Measurements from ENCODE around the gene CCBE1. TPM values are rescaled to one million over a fixed set of nuclear protein-coding genes. Genes with fewer than 3 reads are reported as not detected.

The CCBE1 gene
- polyA plus RNA-seq, 1 donor from 2014 or later = 0.19 TPM

- Histone ChIP-seq H3K27ac (ENCODE audit: low read length) (no peak overlapping the region), H3K4me3 (ENCODE audit: low read length) (no peak overlapping the region), H4K20me1 (ENCODE audit: insufficient read depth) (no peaks in the 10 kb centered on the region), H3K4me2 (ENCODE audit: low read length) (no peak overlapping the region), H2AFZ (ENCODE audit: low read depth, low read length) (no peak overlapping the region), H3K36me3 (ENCODE audit: insufficient read depth, low read length) (no peaks in the 10 kb centered on the region), H3K9ac (ENCODE audit: low read length) (no peak overlapping the region), H3K9me2 (ENCODE audit: insufficient read depth, low read length) (no peaks in the 10 kb centered on the region), H3K9me3 (ENCODE audit: low read length) (no peaks in the 10 kb centered on the region), H3F3A (ENCODE audit: insufficient read depth, low read length, poor library complexity, severe bottlenecking) (no peaks in the 10 kb centered on the region), H3K27me3 (ENCODE audit: insufficient read depth, low read depth, low read length) (no peaks in the 10 kb centered on the region), H3K79me2 (replicated peaks; ENCODE audit: insufficient read depth, low read length) (no peaks in the 10 kb centered on the region)
- TF ChIP-seq, protein P1, sequence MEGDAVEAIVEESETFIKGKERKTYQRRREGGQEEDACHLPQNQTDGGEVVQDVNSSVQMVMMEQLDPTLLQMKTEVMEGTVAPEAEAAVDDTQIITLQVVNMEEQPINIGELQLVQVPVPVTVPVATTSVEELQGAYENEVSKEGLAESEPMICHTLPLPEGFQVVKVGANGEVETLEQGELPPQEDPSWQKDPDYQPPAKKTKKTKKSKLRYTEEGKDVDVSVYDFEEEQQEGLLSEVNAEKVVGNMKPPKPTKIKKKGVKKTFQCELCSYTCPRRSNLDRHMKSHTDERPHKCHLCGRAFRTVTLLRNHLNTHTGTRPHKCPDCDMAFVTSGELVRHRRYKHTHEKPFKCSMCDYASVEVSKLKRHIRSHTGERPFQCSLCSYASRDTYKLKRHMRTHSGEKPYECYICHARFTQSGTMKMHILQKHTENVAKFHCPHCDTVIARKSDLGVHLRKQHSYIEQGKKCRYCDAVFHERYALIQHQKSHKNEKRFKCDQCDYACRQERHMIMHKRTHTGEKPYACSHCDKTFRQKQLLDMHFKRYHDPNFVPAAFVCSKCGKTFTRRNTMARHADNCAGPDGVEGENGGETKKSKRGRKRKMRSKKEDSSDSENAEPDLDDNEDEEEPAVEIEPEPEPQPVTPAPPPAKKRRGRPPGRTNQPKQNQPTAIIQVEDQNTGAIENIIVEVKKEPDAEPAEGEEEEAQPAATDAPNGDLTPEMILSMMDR (IDR thresholded peaks at IDR 0.05; ENCODE audit: poor library complexity, severe bottlenecking) = no peak
- TF ChIP-seq REST (IDR thresholded peaks at IDR 0.05; ENCODE audit: borderline replicate concordance) = no peak
- TF ChIP-seq TAF1 (IDR thresholded peaks at IDR 0.05; ENCODE audit: low read depth) = no peak
- TF ChIP-seq EP300 (conservative IDR thresholded peaks at IDR 0.05; ENCODE audit: poor library complexity, severe bottlenecking) = no peak
- TF ChIP-seq MXI1 (conservative IDR thresholded peaks at IDR 0.05; ENCODE audit: poor library complexity, severe bottlenecking) = no peak
- no peak for TF ChIP-seq SMC3 (conservative IDR thresholded peaks at IDR 0.05; ENCODE audit: poor library complexity)
- no peak for TF ChIP-seq EZH2 (IDR thresholded peaks at IDR 0.05; ENCODE audit: borderline replicate concordance, insufficient read depth, low read length, poor library complexity, severe bottlenecking)
- no peak for TF ChIP-seq RAD21 (conservative IDR thresholded peaks at IDR 0.05)
- TF ChIP-seq POLR2AphosphoS5 (IDR thresholded peaks at IDR 0.05) = no peak
Observed at GRCh38 chr18:59610546-59611140, 86.6 kb downstream of the CCBE1 start.

- Histone ChIP-seq H3K9me3 (ENCODE audit: low read length) (no peaks in the 10 kb centered on the region), H3K79me2 (replicated peaks; ENCODE audit: insufficient read depth, low read length) (no peaks in the 10 kb centered on the region), H2AFZ (ENCODE audit: low read depth, low read length) (no peak overlapping the region), H3K9ac (ENCODE audit: low read length) (no peak overlapping the region), H3K4me3 (ENCODE audit: low read length) (no peak overlapping the region), H3F3A (ENCODE audit: insufficient read depth, low read length, poor library complexity, severe bottlenecking) (no peaks in the 10 kb centered on the region), H3K27me3 (ENCODE audit: insufficient read depth, low read depth, low read length) (no peaks in the 10 kb centered on the region), H3K36me3 (ENCODE audit: insufficient read depth, low read length) (no peaks in the 10 kb centered on the region), H3K9me2 (ENCODE audit: insufficient read depth, low read length) (no peaks in the 10 kb centered on the region), H4K20me1 (ENCODE audit: insufficient read depth) (no peaks in the 10 kb centered on the region), H3K27ac (ENCODE audit: low read length) (no peak overlapping the region), H3K4me2 (ENCODE audit: low read length) (no peak overlapping the region)
- TF ChIP-seq EP300 (conservative IDR thresholded peaks at IDR 0.05; ENCODE audit: poor library complexity, severe bottlenecking) (no peak), REST (IDR thresholded peaks at IDR 0.05; ENCODE audit: borderline replicate concordance) (no peak), SMC3 (conservative IDR thresholded peaks at IDR 0.05; ENCODE audit: poor library complexity) (no peak), RAD21 (conservative IDR thresholded peaks at IDR 0.05) (no peak), POLR2AphosphoS5 (IDR thresholded peaks at IDR 0.05) (no peak), MXI1 (conservative IDR thresholded peaks at IDR 0.05; ENCODE audit: poor library complexity, severe bottlenecking) (no peak), EZH2 (IDR thresholded peaks at IDR 0.05; ENCODE audit: borderline replicate concordance, insufficient read depth, low read length, poor library complexity, severe bottlenecking) (no peak), TAF1 (IDR thresholded peaks at IDR 0.05; ENCODE audit: low read depth) (no peak)
- TF ChIP-seq, protein P1 (IDR thresholded peaks at IDR 0.05; ENCODE audit: poor library complexity, severe bottlenecking) = no peak
Observed at GRCh38 chr18:59609654-59610053, 87.6 kb downstream of the CCBE1 start.
